Body of pancreas (tissue), 4 donors: ENCODE data around the gene BABAM2.

ENCODE experiments used
- POLR2A ChIP-seq, 3 donors: fragments of 450-650 bp; IDR thresholded peaks; one replicate each; pipeline ENCODE4 v1.6.1; 2016; ENCODE audit warnings: antibody characterized with exemption in 3 of 3, mild to moderate bottlenecking in 2 of 3
- TF ChIP-seq, protein P1 (sequence below), 7 experiments: fragments of 450-650 bp in 4 of 7; fragments of 200-600 bp in 3 of 7; sonication (generic) in 3 of 7; IDR thresholded peaks; one replicate each; pipeline ENCODE4 v1.5.1; 2016 to 2019; ENCODE audit warnings: antibody characterized with exemption in 7 of 7

DNA sequence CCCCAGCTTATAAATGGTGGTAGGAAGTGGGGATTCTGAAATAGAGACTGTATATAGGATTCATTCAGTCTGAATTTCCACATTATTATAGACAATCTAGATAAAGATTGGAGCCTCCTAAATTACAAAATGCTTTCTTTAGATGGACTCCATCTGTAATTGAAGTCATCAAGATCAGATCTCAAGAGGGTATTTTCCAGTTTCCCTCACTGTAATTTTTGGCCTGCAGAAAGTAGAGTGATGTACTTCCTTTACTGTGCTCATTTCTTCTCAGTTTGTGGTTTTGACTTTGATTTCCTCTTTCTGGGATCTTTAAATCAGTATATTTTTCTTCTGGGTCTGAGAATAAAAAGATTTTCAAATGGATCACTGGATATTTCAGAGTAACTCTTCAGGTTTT, 7.2 kb downstream of the BABAM2 start:
- TF ChIP-seq, protein P1, sequence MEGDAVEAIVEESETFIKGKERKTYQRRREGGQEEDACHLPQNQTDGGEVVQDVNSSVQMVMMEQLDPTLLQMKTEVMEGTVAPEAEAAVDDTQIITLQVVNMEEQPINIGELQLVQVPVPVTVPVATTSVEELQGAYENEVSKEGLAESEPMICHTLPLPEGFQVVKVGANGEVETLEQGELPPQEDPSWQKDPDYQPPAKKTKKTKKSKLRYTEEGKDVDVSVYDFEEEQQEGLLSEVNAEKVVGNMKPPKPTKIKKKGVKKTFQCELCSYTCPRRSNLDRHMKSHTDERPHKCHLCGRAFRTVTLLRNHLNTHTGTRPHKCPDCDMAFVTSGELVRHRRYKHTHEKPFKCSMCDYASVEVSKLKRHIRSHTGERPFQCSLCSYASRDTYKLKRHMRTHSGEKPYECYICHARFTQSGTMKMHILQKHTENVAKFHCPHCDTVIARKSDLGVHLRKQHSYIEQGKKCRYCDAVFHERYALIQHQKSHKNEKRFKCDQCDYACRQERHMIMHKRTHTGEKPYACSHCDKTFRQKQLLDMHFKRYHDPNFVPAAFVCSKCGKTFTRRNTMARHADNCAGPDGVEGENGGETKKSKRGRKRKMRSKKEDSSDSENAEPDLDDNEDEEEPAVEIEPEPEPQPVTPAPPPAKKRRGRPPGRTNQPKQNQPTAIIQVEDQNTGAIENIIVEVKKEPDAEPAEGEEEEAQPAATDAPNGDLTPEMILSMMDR (IDR thresholded peaks at IDR 0.05): no peak
- no peak for TF ChIP-seq POLR2A (IDR thresholded peaks at IDR 0.05)
